ENCODE measurements around the gene PLP2.
A peak's percentile ranks its signal among the peaks of the same experiment; 100 is the strongest.

The PLP2 gene

DNA sequence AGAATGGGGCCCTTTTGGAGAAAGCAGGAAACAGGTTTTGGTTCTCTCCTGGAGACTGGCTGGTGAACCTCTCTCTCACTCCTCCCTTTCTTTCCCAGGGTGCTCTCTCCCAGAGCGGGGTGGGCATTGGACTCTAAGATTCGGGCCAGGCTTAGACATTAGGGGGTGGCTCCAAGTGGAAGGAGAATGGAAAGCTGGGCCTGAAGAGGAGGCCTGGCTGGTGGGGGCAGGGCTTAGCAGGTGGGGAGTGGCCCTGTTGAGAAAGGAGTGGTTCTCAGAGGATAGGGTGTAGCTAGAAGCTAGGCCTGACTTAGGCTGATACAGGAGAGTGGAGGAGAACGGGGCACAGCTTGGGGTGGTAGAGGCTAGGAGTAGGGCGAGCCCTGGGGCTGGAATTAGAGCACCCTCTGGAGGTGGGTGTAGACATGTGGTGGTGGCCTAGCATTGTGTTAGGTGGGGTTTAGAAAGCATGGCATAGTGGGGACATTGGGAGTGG, 5.7 kb downstream of the PLP2 start:
- H3K27ac ChIP-seq (ENCODE audit: low read length), result no peak overlapping the region
- H3K4me3 ChIP-seq (ENCODE audit: low read depth in 1 of 2, low read length in 2 of 2), result no peak overlapping the region
- H3K4me1 ChIP-seq (ENCODE audit: control insufficient read depth in 1 of 2, insufficient read depth in 2 of 2, low read length in 2 of 2), result peaks cover 0 to 12% of the 10 kb centered on the region in 2 donors
- no peaks in the 10 kb centered on the region for H3K9me3 ChIP-seq (ENCODE audit: control insufficient read depth in 1 of 2, low read length in 2 of 2)
- H3K36me3 ChIP-seq (ENCODE audit: control insufficient read depth in 1 of 2, insufficient read depth in 2 of 2, low read length in 2 of 2), result peaks cover 7 to 37% of the 10 kb centered on the region in 2 donors
- no peaks in the 10 kb centered on the region for H3K27me3 ChIP-seq (ENCODE audit: low read depth, low read length)

DNA sequence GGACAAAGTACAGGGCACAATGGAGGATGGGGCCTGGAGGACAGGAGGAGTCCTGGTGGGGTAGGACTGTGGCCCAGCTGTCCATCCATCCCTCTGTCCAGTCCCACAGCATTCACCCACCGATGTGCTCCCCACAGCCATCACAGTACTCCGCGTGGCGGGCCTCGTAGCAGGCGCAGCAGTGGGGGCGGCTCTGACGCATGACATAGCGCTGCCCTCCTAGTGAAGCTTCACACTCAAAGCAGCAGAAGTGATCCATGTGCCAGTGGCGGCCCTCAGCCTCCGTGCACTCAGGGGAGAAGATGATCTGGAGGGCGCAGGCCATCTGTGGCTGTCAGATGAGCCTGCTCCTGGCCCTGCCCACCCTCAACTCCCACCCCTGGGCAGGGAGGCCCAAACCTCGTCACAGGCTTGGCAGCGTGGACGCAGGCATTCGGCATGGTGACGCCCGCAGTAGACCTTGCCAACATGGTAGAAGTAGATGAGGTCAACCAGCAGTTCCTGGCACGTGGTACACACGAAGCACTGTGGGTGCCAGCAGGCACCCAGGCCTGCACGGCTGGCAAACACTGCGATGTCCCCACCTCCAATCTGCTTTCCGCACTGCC, 6.3 kb downstream of the PLP2 start:
- H3K4me3 ChIP-seq (ENCODE audit: low read depth in 1 of 2, low read length in 2 of 2), result no peak overlapping the region
- no peaks in the 10 kb centered on the region for H3K27me3 ChIP-seq (ENCODE audit: low read depth, low read length)
- H3K36me3 ChIP-seq (ENCODE audit: control insufficient read depth in 1 of 2, insufficient read depth in 2 of 2, low read length in 2 of 2), result peaks cover 7 to 38% of the 10 kb centered on the region in 2 donors
- no peak overlapping the region for H3K27ac ChIP-seq (ENCODE audit: low read length)
- H3K4me1 ChIP-seq (ENCODE audit: control insufficient read depth in 1 of 2, insufficient read depth in 2 of 2, low read length in 2 of 2), result peaks cover 0 to 9% of the 10 kb centered on the region in 2 donors
- no peaks in the 10 kb centered on the region for H3K9me3 ChIP-seq (ENCODE audit: control insufficient read depth in 1 of 2, low read length in 2 of 2)

DNA sequence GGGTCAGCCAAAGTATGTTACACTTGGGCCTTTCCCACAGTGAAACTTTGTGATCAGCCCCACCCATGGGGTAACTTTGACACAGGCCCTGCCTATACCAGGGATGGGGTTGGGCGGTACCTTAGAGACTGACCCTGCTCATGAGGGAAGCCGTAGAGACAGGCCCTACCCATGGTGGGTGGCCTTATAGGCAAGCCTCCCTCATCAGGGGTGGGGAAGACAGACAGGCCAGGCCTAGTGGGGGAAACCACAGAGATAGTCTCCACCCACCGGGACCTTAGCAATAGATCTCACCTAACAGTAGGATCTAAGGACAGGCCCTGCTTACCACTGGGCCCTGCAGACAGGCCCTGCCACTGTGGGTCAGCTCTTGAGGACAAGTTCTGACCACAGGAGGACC, 6.8 kb downstream of the PLP2 start:
- no peak overlapping the region for H3K4me3 ChIP-seq (ENCODE audit: low read depth in 1 of 2, low read length in 2 of 2)
- H3K27me3 ChIP-seq (ENCODE audit: low read depth, low read length), result no peaks in the 10 kb centered on the region
- H3K36me3 ChIP-seq (ENCODE audit: control insufficient read depth in 1 of 2, insufficient read depth in 2 of 2, low read length in 2 of 2), result peaks cover 4 to 41% of the 10 kb centered on the region in 2 donors
- H3K27ac ChIP-seq (ENCODE audit: low read length), result no peak overlapping the region
- H3K4me1 ChIP-seq (ENCODE audit: control insufficient read depth in 1 of 2, insufficient read depth in 2 of 2, low read length in 2 of 2), result peaks cover 0 to 4% of the 10 kb centered on the region in 2 donors
- no peaks in the 10 kb centered on the region for H3K9me3 ChIP-seq (ENCODE audit: control insufficient read depth in 1 of 2, low read length in 2 of 2)

DNA sequence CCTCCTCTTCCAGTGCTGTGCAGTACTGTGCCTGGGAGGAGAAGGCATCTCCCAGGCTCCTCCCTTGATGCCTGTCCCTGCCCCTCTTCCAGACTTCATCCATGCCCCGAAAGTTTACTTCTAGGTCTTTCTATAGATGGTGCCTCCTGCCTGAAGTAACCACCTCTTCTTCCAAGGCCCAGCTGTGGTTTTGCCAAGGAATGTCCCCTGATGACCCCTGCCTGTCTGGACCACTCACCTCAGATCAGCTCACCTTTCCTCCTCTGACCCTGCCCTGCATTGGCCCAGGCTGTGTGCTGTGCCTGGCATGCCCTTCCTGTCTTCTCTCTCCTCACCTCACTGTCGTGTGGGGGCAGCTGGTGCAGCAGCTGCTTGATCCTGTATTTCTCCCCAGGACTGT, 7.7 kb downstream of the PLP2 start:
- H3K9me3 ChIP-seq (ENCODE audit: control insufficient read depth in 1 of 2, low read length in 2 of 2), result no peaks in the 10 kb centered on the region
- H3K36me3 ChIP-seq (ENCODE audit: control insufficient read depth in 1 of 2, insufficient read depth in 2 of 2, low read length in 2 of 2), result peaks cover 4 to 38% of the 10 kb centered on the region in 2 donors
- no peak overlapping the region for H3K4me3 ChIP-seq (ENCODE audit: low read depth in 1 of 2, low read length in 2 of 2)
- no peaks in the 10 kb centered on the region for H3K27me3 ChIP-seq (ENCODE audit: low read depth, low read length)
- H3K27ac ChIP-seq (ENCODE audit: low read length), result no peak overlapping the region
- H3K4me1 ChIP-seq (ENCODE audit: control insufficient read depth in 1 of 2, insufficient read depth in 2 of 2, low read length in 2 of 2), result peaks cover 0 to 11% of the 10 kb centered on the region in 2 donors

DNA sequence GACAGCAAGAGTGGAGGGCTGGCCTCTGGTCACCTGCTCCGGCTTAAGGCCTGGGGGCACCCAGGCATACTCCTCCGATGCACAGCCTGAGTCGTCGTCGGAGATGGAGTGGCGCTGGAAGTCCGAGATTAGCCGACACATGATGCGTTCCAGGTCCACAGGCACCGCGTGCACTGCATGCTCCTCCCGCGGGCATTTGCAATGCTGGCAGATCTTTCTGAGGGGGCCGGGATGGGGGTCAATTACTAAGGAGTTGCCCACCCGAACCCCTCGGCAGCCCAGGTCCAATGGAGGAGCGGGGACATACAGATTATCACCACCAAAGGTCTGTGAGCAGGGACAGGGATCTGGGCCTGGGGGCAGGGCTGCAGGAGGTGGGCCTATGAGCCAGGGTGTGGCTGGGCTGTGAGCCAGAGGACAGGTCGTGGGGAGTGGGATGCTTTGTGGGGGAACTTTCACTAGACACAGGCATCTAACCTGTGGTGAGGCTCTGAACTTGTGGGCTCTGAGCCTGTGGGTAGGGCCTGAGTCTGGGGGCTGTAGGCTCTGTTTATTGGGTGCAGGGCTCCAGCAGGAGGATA, 12.1 kb downstream of the PLP2 start:
- Histone ChIP-seq H3K4me3 (ENCODE audit: low read depth in 1 of 2, low read length in 2 of 2) (peak overlapping the region in 1 of 2 donors; percentile 58), H3K36me3 (ENCODE audit: control insufficient read depth in 1 of 2, insufficient read depth in 2 of 2, low read length in 2 of 2) (peaks cover 4 to 20% of the 10 kb centered on the region in 2 donors), H3K9me3 (ENCODE audit: control insufficient read depth in 1 of 2, low read length in 2 of 2) (no peaks in the 10 kb centered on the region), H3K4me1 (ENCODE audit: control insufficient read depth in 1 of 2, insufficient read depth in 2 of 2, low read length in 2 of 2) (peaks cover 0 to 15% of the 10 kb centered on the region in 2 donors), H3K27me3 (ENCODE audit: low read depth, low read length) (no peaks in the 10 kb centered on the region), H3K27ac (ENCODE audit: low read length) (no peak overlapping the region)

DNA sequence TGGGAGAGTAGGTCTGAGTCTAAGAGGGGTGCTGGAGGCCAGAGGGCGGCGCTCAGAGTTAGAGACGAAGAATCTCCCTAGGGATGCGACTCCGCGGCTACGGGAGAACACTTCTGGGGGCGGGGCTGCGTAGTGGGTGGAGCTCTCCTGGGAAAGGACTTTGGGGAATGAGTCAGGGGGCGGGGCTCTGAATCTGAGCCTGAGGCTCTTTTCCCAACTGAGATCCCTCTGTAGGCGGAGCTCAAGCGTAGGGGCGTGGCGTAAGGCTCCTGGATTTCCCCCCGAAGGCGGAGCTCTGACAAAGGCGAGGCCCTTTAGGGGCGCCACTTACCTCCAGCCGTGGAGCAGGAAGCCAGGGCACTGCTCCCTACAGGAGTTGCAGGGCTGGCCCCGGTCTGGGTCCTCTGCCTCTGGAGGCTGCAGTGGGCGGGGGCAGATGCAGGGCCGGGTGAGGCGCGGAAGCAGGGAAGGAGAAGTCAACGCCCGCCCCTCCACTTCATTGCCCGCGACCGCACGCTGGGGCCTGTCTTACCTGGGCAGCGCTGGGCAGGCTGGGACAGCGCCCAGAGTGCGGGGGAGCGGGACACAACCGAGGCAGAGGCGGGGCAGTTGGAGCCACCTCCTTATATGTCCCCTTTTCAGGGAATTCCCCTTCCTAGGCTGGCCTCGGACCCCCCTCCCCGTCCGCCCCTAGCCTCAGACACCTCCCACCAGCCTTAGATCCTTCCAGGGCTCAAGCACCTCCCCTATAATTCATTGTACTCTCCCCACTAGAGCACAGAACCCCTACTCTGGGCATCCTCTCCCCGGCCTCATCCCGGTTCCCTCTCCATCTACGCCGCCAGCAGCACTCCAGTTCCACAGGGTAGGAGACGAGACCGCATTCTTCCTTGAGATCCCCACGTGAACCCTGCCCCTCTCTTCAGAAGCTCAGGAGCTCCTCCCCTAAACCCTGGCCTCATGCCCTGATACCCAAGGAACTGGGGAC, 12.9 kb downstream of the PLP2 start:
- Histone ChIP-seq H3K27me3 (ENCODE audit: low read depth, low read length) (no peaks in the 10 kb centered on the region), H3K36me3 (ENCODE audit: control insufficient read depth in 1 of 2, insufficient read depth in 2 of 2, low read length in 2 of 2) (peaks cover 4 to 12% of the 10 kb centered on the region in 2 donors), H3K27ac (ENCODE audit: low read length) (peak overlapping the region; percentile 31), H3K4me1 (ENCODE audit: control insufficient read depth in 1 of 2, insufficient read depth in 2 of 2, low read length in 2 of 2) (peaks cover 0 to 15% of the 10 kb centered on the region in 2 donors), H3K4me3 (ENCODE audit: low read depth in 1 of 2, low read length in 2 of 2) (peak overlapping the region; percentile 53 to 58), H3K9me3 (ENCODE audit: control insufficient read depth in 1 of 2, low read length in 2 of 2) (no peaks in the 10 kb centered on the region)

DNA sequence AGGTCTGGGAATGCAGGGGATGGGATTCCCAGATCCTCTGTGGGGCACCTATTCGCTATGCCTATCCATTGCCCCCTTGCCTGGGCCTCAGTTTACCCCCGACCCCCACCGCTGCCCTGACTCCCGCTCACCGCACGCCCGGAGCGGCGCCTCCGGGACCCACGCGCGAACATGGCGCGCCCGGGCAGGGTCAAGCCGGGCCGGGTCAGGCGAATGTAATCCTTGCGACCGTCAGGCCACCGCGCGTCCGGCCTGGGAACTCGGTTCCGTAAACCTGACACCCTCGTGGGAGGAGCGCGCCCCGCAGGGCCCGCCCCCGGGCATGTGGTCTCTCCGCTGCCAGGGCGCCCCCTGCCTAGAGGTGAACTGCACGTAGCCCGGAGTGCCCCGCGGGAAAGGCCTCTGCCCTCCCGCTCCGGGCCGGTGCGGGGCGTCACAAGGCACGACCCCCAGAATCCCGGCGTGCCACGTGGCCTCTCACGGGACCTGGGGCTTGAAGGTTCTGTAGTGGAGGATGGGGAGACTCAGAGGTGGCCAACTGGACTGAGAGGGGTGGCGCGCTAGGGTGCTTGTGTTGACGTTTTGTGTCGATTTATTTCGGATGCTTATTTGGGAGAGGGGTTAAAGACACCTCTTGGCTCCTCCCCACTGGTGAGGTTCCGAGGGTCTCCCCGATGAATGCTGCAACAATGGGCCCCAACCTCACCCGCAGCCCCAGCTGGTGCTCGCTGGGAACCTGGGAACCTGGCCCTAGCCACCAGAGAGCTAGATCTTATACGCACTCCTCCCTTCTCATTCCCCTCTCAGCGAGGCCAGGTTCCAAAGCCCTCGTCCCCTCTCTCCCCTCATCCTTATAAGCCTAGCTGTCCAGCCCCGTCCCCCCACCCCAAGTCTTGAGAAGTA, 14.7 kb downstream of the PLP2 start, which contains the start of gene PRICKLE3:
PRICKLE3 (minus strand) TSS at position 249 of the 903 bp plus-strand sequence; CDS start at position 173, 76 bp downstream.
- Histone ChIP-seq H3K4me3 (ENCODE audit: low read depth in 1 of 2, low read length in 2 of 2) (peak within 1 kb of the TSS; percentile 53 to 58), H3K27me3 (ENCODE audit: low read depth, low read length) (no peaks in the 10 kb centered on the region), H3K36me3 (ENCODE audit: control insufficient read depth in 1 of 2, insufficient read depth in 2 of 2, low read length in 2 of 2) (peaks cover 0 to 8% of the 10 kb centered on the region in 2 donors), H3K27ac (ENCODE audit: low read length) (peak within 1 kb of the TSS; percentile 31), H3K9me3 (ENCODE audit: control insufficient read depth in 1 of 2, low read length in 2 of 2) (no peaks in the 10 kb centered on the region), H3K4me1 (ENCODE audit: control insufficient read depth in 1 of 2, insufficient read depth in 2 of 2, low read length in 2 of 2) (peaks cover 0 to 15% of the 10 kb centered on the region in 2 donors)

DNA sequence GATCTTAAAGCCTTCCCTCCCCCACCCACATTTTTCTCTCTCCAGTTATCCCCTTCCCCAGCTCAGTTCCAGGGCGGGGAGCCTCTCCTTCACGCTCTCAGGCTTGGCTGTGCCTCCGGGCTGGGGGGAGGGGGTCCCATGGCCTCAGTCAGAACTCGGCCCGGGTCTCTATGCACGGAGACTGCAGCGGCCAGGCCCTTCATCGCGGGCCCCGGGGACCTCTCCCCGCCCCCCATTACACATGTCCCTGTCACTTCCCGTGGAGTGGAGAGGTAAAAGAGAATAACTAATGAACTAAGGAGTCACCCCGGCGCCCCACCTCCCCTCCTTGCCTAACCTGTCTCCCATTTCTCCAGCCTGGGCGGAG, 15.3 kb downstream of the PLP2 start:
- Histone ChIP-seq H3K36me3 (ENCODE audit: control insufficient read depth in 1 of 2, insufficient read depth in 2 of 2, low read length in 2 of 2) (peaks cover 0 to 8% of the 10 kb centered on the region in 2 donors), H3K4me3 (ENCODE audit: low read depth in 1 of 2, low read length in 2 of 2) (no peak overlapping the region)

DNA sequence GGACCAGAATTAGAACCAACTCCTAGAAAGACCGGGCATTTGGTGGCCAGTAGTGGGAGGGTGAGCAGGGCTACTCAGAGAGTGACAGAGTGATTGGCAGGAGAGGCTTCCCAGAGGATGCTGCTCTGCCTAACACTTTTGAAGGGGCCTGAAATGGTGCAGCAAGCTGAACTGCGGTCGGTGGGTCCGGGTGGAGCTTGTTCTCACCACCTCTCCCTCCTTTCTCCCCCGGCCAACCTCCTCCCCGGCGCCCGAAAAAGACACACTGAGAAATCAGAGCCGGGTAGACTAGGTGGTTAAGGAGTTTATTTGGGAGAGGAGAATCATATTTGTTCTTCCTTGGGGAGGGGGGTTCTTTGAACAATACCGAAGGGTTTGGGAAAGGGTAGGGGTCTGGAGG, 15.8 kb downstream of the PLP2 start:
- Histone ChIP-seq H3K36me3 (ENCODE audit: control insufficient read depth in 1 of 2, insufficient read depth in 2 of 2, low read length in 2 of 2) (peaks cover 0 to 5% of the 10 kb centered on the region in 2 donors), H3K9me3 (ENCODE audit: control insufficient read depth in 1 of 2, low read length in 2 of 2) (no peaks in the 10 kb centered on the region), H3K27me3 (ENCODE audit: low read depth, low read length) (no peaks in the 10 kb centered on the region), H3K4me3 (ENCODE audit: low read depth in 1 of 2, low read length in 2 of 2) (no peak overlapping the region), H3K4me1 (ENCODE audit: control insufficient read depth in 1 of 2, insufficient read depth in 2 of 2, low read length in 2 of 2) (peaks cover 0 to 15% of the 10 kb centered on the region in 2 donors), H3K27ac (ENCODE audit: low read length) (no peak overlapping the region)

More for the DNA sequence above, 15.3 kb downstream of the PLP2 start:
- no peaks in the 10 kb centered on the region for H3K27me3 ChIP-seq (ENCODE audit: low read depth, low read length)
- no peaks in the 10 kb centered on the region for H3K9me3 ChIP-seq (ENCODE audit: control insufficient read depth in 1 of 2, low read length in 2 of 2)
- H3K4me1 ChIP-seq (ENCODE audit: control insufficient read depth in 1 of 2, insufficient read depth in 2 of 2, low read length in 2 of 2), result peaks cover 0 to 15% of the 10 kb centered on the region in 2 donors
- H3K27ac ChIP-seq (ENCODE audit: low read length), result no peak overlapping the region

DNA sequence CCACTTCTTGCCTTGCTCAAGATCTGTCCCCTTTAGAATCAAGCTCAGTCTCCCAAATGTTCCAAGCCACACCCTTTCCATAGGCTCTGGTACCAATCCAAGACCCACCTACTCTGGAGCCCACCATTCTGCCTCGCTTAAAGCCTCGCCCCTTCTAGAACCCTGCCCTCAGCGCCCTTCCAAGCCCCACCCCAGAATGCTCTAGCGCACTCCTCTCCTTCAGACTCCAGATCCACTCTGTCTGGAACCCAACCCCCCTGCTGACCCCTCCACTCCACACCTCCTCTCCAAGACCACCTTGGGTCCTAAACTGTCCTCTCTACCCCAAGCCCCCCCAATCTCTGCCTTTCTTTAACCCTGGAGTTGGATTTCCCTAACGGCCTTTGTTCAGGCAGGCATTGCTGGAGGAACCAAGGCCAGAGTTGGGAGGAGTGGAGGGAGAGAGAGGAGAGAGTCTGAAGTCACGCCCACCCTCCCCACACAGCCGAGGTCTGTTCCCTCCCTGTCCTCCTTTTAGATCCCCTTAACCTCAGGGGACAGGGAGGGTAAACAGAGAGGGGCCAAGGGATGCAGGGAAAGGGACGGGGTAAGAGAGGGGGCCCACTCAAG, 16.9 kb downstream of the PLP2 start:
- no peaks in the 10 kb centered on the region for H3K27me3 ChIP-seq (ENCODE audit: low read depth, low read length)
- H3K36me3 ChIP-seq (ENCODE audit: control insufficient read depth in 1 of 2, insufficient read depth in 2 of 2, low read length in 2 of 2), result peaks cover 0 to 2% of the 10 kb centered on the region in 2 donors
- H3K9me3 ChIP-seq (ENCODE audit: control insufficient read depth in 1 of 2, low read length in 2 of 2), result no peaks in the 10 kb centered on the region
- H3K4me3 ChIP-seq (ENCODE audit: low read depth in 1 of 2, low read length in 2 of 2), result no peak overlapping the region
- H3K27ac ChIP-seq (ENCODE audit: low read length), result no peak overlapping the region
- H3K4me1 ChIP-seq (ENCODE audit: control insufficient read depth in 1 of 2, insufficient read depth in 2 of 2, low read length in 2 of 2), result peaks cover 0 to 14% of the 10 kb centered on the region in 2 donors

Measured in muscle layer of duodenum (tissue), 2 donors.